ENCODE data around the gene PRRT4. TPM values are rescaled to one million over a fixed set of nuclear protein-coding genes. Genes with fewer than 3 reads are reported as not detected.

Gene PRRT4
- 32.9 TPM for polyA plus RNA-seq (ENCODE audit: insufficient read length)

DNA sequence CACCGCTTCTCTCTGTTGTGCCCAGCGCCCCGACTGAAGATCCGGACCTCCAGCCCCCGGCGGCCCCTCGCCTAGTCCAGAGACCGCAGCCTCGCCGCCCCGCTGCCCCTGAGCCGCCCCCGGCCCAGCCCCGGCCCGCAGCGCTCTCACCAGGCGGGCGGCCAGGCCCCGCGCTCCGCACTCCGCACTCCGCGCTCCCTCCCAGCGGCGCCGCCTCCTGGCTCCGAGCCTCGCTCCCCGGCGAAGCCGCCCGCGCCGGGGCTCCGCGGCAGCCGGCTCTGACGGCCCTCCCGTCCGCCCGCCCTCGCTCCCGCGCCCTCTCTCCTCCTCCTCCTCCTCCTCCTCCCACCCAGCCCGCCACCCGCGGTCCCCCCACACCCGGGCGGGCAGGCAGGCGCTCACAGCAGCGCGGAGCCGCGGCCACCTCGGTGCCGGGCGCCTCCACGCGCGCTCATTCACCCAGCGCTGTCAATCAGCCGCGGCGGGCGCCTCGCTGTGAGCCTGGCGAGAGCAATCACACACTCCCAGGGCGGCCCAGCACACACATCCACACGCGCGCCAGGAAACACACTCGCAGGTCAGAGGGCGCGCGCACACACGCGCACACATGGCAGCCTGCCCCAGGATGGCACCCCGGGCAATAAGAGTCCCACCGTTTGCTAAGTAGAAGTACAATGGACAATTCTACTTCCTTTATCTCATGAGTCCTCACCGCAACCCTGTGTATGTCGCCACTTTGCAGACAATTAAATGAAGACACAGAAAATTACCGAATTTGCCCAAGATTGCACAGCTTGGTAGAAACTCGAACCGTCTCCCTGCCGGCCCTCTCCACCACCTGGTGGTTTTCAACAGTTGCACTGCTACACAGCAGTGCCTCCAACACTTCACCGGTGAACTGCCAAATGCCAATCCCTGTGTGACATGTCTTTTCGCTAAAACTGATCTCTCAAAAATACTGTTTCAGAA, at the start of gene PRRT4:
TSS of gene PRRT4 (minus strand) at position 280 of the 969 bp plus-strand sequence.
- no peak for DNase-seq

DNA sequence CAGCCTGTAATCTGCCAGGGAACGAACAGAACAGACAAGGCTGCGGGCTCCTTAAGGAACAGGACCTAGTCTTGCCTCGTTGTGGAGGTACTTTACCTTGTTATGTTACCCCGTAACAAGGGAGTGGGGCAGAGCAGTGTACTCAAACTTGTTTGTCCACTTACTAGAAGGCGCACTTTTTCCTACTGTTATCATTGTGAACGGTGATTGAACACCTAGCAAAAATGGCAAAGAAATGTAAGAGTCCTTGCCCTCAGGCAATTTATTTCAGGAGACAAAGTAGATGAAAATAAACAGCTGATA, 48.9 kb upstream of the PRRT4 start:
- no peak for DNase-seq

DNA sequence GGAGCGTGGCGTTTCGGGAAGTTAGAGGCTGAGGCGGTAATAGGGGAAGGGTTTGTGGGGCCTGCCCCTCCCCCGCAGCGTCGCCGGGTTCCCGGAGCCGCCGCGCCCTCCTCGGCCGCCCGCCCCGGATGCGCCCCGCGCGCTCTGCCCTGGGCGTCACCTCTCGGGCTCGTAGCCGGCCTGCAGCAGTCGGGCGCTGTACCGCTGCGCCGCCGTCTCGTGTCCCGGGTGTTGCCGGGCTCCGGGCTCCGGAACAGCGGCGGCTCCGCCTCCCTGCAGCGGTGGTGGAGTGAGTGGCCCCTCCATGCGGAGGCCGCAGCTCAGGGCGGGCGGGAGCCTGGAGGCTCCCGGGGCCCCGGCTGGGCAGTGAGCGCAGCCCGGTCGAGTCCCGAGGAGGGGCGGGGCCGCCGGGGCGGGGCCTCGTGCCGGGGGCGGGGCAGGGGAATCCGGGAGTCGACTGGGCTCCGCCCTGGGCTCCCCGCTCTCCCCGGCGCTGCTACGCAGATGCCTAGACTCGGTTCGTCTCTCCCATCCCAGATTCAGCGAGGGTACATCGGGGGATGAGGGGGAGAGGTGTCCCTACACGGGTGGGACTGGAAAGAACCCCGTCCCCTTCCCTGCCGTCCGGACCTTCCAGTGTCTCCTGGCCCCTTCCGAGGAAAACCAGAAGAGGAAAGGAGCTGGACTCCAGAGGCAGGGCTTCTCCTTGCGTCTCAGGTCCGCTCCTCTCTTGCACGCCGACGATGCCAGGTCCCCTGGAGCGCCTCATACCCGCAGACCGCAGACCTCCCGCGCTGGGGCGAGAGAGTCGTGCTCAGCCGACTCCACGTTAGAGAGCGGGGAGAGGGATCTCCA, 48.3 kb upstream of the PRRT4 start, which contains the start of gene IMPDH1:
TSS of gene IMPDH1 (minus strand) at position 387 of the 855 bp plus-strand sequence. CDS start at position 306, 81 bp downstream.
- DNase-seq, result peak; percentile 74

DNA sequence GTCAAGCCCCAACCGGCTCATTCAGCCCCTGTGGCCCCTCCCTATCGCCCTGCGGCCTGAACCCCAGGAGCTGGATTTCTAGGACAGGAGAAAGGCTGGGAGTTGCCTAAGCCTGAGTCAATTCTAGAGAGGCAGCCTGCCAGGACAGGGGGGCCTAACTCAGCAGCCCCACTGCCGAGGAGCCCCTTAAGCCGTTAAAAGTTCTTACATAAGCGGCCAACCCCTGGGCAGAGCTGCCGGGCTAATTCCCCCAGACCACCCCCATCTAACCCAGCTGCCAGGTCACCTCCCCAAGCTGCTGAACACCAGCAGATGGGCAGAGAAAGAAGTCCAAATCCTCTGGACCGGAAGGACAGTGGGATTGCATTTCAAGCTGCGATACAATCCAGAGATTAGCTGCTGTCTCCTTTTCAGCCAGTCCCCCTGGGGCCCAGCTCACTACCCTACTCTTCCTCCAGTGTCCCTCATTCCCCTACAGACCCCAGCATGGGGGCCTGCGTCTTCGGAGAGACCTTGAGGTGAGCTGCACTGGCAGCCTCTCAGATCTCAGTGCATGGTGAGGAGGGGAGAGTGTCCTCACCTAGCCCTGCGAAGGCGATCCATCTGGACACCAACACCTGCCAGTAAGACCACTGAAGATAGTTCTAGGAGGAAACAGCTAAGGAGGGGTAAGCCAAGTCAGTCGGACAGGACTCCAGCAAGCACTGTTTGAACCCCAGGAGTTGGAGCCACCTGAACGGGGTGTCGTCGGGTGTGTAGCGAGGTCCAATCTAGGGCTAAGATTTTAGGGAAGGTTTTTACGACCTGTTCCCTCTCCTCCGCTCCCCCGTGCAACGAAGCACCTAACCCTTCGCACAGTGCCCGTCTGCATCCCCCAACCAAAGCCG, 47.5 kb upstream of the PRRT4 start:
- DNase-seq, result no peak

DNA sequence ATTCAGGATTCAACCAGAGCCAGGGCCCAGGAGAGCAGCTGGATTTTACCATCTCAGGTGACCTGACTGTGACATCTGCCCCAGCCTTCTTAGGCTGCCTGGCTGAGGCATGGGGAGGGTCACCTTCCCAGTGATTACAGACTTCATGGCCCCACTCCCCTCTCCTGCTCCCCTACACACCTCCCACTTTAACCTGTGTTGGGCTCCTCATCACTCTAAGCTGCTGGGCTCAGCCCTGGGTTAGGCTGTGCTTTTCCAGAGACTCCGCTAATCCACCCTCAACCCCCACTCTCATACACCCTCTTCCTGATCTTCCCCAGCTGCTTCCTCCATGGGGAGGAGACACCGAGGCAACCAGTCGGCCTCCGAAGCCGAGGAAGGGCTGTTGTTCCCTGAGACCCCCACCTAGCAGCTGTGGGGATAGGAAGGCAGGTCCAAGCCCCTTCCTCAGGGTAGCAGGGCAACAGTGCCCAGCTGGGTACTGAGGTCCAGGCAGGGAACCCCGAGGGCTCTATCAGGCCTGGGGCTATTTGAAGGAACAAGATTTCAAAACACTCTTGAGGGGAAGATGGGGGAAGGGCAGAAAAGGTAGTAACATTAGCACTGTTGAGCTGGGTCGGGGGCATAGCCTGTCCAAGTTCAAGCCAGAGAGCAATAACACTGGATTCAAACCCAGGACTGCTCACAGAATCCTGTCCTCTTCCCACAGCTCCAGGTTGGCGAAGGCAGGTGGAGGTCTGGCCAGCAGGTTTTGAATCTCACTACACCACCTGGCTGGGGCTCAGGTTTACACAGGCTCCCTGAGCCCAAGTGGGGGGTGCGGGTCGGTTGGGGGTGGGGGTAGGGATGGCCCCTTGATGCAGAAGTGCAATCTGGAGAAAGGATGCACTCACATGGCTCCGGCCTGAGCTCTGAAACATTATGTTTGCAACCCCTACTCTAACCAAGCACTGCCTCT, 46.5 kb upstream of the PRRT4 start:
- DNase-seq, result no peak

DNA sequence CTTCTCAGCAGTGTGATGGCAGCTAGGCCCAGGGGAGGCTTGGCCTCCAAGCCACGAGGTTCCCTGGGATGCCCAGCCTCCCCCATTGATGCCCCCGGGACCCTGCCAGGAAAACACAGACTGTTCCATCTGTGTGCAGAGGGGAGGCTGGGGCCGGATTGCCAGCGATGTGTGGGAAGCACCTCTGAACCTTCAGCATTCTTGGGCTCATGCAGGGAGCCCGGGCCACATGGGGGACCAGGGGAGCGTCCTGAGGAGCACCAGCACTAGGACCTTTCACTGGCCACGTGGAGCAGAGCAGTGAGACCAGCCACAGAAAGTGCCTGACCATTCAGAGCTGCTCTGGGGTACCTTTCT, 45.7 kb upstream of the PRRT4 start:
- DNase-seq, result no peak

DNA sequence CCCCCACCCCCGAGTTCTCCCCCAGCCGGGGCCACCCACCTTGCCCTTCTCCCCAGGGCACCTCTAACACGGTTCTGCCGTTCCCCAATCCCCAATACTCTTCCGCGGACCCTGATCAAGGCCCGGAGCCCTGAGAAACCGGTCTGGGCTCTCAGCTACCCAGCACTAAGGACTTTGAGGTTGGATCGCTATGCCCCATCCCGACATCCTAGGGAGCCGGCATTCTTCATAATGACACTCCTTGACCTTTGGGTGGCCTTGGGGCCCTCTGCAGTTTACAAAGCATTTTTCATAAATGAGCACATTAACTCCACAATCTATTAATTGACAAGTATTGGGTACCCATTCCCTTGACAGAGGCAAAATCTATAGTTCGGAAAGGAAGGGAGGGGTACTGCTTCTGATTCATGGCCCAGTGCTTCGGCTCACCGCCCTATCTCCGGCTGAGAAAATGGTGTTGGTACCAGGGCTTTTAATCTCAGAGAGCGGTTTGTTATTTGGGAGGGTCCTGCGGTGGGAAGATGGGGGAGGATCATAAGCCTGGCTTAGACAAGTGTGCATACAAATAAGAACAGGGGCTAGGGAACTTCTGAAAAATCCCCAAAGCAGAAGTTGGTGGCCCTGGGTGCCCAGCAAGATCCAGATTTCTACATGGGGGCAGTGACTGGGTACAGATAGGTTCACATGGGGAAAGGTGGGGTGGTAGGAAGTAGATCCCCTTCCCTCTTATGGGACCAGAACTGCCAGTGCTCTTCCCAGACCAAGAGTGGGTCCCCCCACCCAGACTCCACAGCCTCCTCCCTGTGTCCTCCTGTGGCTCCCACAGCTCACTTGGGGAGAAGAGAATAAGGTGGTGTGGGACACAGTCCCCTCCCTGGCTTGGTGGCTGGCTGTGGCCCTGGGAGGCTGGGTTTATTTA, 45.1 kb upstream of the PRRT4 start:
- no peak for DNase-seq

DNA sequence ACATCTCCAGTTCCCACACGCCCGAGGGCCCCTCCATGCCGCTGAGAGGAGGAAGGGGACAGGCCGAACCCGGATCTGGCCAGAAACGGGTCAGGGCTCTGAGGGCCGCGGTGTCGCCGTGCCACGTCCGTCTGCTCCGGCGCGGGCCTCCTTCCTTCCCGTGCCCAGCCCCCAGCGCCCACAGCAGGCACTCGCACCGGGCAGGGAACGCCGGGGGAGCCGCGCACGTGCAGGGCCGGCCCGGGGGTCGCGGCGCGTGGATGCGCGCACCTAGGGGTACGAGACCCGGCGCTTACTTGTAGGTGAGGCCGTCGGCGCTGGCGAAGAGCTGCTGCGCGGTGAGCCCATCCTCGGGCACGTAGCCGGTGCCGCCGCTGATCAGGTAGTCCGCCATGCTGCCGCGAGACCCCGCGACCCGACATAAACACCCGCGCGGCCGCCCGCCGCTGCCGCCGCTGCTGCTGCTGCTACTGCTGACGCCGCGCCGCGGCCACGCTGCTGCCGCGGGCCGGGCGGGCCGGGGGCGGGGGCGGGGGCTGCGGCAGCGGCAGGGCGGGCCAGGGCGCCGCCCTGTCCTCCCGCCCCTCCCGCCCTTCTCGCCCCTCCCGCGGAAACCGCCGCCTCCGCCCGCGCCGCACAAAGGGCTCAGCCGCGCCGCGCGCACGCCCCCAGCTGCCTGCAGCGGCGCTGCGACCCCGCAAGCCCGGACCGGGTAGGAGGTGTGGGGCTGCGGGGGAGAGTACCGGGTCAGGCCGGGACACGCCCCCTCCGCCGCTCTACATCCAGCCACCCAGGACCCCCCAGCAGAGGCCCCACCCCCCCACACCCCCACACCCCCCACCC, 44.2 kb upstream of the PRRT4 start:
- DNase-seq, result peak; percentile 65

DNA sequence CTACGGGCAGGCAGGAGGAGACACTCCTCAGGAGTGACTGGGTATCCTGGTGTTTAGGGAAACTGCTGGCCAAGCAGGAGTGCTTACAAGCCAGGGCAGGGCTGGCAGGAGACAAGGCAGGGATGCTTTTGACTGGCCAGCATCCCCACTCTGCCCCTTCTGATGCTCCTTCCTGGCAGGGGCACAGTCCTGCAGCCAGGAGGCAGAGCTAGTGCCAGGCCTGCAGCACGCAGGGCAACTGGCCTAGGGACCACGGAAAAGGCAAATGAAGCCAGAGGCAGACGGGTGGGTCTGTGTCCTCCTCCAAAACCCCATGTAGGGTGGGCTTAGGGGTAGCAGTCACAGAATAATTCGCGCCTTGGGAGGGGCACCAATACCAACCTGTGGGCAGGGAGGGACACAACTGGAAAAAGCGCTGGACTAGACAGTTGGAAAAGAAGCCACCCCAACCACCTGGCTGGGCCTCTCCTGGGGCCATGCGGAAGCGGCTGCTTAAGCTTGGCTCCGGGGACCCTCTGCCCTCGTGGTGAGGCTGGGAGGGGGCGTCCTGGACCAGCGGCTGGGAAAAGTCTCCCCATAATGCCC, 43.5 kb upstream of the PRRT4 start:
- no peak for DNase-seq

DNA sequence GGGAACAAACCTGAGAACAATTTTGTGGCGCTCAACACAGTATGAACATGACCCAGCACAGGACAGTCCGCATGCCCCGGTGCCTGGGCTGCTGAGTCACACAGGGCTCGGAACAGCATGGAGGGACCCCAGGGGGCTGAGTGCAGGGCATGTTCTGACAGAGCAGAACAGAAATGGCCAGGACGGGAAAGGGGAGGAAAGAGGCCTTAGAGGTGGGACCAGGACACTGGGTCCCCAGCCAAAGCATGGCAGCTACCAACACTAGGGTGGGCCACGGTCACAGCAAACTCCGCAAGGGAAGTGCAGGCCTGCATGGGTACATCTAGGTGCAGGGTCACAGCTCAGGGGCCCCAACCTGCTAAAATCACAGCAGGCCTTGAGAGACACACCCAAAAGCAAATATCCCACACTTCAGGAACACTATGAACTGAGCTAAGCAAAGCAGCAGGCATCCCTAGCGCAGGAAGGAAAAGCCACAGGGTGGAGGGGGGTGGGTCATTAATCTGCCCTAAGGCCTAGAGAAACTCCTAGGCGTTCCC, 42.7 kb upstream of the PRRT4 start:
- no peak for DNase-seq

DNA sequence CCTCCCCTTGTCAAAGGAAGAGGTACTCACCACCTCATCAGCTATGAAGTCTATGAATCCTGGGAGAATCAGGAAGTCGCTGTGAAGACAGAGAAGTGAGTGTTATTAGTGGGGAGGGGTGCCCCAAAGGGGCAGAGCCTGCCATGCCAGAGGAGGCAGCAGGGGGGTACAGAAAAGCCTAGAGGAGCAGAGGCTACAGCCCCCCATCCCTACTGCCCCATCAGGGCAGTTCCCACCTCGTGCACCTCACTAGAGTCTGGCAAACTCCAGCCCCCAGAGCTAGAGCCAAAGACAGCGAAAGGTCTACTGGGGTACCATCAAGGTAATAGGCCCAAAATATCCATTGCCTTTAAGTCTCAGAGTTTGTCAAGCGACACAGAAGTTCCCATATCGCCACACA, 42.2 kb upstream of the PRRT4 start:
- no peak for DNase-seq

DNA sequence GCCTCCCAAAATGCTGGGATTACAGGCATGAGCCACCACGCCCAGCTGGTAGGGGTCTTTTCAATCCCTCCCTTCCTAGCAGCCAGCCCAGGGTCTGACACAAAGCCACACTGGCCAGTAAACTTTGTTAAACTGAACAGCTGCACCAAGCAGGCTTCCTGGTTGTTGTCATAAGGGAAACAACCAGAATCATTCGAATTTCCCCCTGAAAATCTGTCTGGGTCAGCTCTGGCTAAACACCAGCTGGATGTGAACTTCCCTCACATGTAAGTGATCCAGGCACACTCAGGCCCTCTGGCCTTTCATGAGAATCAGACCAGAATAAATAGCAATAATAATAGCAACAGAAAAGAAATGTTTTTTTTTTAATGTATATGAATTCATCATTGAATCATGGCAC, 40.9 kb upstream of the PRRT4 start:
- DNase-seq, result no peak

DNA sequence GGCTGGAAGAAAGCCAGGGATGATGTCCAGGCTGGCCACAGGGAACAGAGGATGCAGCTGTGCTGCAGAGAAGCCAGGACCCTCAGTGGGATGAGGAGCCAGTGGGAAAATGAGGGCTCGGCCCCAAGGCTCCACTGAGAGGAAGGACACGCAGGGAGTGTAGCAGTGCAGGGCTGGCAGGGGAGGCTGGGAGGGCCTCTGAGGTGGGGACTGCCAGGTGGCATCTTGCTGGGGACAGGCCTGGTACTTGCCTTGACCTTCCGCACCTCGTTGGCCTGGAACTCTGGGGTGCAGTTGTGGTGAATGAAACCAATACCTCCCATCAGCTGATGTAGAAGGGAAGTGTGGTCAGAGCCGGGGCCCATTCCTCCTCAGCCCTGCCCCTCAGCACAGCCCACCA, 39.1 kb upstream of the PRRT4 start:
- no peak for DNase-seq

DNA sequence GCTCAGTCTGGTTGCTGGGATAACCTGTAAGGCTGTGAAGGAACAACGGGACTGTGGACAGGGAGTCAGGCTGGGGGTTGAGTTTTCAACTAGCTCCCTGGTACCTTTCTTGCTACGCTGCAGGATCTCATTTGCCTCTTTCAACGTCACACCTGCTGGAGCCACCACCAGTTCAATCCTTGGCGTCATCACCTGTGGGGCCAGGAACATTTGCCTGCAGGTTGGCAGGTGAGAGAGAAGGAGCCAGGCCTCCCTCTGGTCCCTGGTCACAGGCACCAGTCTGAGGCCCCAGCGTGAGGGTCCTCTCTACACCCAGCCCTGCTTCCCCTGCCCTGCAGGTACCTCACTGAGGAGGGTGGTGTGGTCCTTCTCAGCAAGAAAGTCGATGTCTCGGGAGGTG, 38.5 kb upstream of the PRRT4 start:
- no peak for DNase-seq

DNA sequence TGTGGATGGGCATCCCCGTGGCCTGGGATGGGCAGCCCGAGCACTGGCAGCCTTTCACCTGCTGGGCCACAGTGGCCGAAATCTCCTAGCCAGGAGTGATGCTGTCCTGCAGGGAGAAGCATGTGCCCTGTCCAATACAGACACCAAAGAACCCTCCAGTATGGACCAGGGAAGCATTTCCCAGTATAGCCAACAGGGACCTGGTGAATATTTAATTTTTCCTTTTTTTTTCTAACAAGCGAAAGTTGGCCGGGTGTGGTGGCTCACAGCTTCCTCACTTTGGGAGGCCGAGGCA, 37.3 kb upstream of the PRRT4 start:
- DNase-seq, result no peak

DNA sequence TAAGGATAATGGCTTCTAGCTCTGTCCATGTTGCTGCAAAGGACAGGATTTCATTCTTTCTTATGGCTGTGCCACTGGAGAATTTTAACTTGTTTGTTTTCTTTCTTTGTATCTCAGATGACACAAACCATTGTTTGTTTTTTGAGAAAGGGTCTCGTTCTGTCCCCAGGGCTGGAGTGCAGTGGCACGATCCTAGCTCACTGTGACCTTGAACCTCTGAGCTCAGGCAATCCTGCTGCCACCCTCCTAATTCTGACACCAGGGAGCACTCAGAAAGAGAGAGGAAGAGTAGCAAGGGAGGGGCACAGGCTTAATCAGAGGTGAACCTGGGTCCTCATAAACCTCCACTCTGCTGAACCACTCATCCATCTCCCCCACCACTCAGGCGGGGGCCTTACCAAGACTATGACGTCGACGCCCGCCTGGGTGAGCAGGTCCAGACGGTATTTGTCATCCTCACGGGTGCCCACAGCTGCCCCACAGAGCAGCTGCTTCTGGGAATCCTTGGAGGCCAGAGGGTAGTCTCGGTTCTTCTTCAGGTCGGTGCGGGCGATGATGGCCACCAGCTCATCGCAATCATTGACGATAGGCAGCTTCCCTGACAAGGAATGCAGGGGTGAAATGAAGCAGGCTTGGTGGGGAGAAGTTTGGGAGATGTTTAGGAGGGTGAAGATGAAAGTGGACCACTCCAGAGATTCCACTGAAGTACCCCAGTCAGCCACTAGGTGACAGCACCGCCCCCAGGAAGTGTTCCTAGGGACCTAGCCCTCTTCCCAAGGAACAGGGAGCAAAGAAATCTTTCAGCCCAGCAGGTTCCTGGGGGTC, 36.7 kb upstream of the PRRT4 start:
- DNase-seq, result no peak

DNA sequence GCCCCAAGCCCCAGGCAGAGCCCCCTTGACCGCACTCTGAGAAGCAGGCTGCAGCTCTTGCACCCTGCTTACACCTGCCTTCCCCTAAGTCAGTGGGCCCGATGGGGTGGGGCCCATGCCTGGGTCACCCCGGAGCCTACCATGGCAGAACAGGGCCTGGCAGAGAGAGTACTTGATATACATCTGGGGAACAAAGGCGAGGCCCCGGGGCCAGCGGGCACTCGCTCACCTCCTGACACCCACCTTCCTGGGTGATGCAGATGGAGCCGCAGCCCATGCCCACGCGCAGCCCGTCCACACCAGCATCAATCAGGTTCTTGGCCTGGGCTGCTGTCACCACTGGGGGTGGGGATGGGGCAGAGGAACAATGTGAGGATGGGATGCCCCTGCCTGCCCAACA, 34.9 kb upstream of the PRRT4 start:
- no peak for DNase-seq

DNA sequence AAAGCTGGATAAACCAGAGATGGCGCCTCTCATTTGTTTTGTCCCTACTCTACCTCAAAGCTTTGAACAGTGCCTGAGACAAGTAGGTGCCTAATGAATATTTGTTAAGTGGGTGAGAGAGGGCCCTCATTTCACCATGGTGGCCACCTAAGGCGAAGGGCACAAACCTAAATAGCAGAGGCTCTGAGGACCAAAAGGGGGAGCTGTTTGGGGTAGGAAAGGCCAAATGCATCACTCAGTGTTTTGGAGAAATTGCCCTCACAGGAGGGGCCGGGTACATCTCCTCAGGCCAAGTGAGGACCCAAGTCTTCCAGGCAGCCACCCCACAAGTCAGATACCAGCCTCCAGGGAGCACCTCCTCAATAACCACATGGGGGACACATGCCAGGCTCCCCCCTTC, 34.3 kb upstream of the PRRT4 start:
- DNase-seq, result no peak
